K562 (cell line): ENCODE measurements around the gene CDS1. TPM values are rescaled to one million over a fixed set of nuclear protein-coding genes. Genes with fewer than 3 reads are reported as not detected.

Experiments used
- CHD2 ChIP-seq: IDR thresholded peaks from 2 replicates; pipeline ENCODE4 v1.6.1; 2011; ENCODE audit warnings: low read depth, low read length
- GATAD2B ChIP-seq: fragments of 450-650 bp; IDR thresholded peaks from 2 replicates; pipeline ENCODE4 v1.6.1; 2017; ENCODE audit warnings: mild to moderate bottlenecking, borderline replicate concordance
- HIVEP1 ChIP-seq: fragments of 250-450 bp; sonication (Bioruptor Pico); IDR thresholded peaks from 2 replicates; pipeline ENCODE4 v1.4.0; 2020; ENCODE audit warnings: mild to moderate bottlenecking
- JUND ChIP-seq, 2 experiments: IDR thresholded peaks; 2 replicates in 1 of 2; 3 replicates in 1 of 2; pipeline ENCODE4 v1.6.1; 2011; ENCODE audit warnings: borderline replicate concordance in 2 of 2, low read depth in 2 of 2, low read length in 2 of 2, improper control_type of control experiment in 1 of 2, missing biosample characterization in 1 of 2, missing genetic modification characterization in 1 of 2, missing genetic modification reagents in 1 of 2
- MEF2A ChIP-seq: IDR thresholded peaks from 2 replicates; pipeline ENCODE4 v1.6.1; 2011; ENCODE audit warnings: low read depth, mild to moderate bottlenecking, low read length, moderate library complexity; ENCODE audit not compliant: control insufficient read depth
- NFE2 ChIP-seq: IDR thresholded peaks from 2 replicates; pipeline ENCODE4 v1.6.1; 2014; ENCODE audit warnings: antibody characterized with exemption, low read depth
- RCOR1 ChIP-seq, 2 experiments: IDR thresholded peaks; 2 replicates each; pipeline ENCODE4 v1.6.1; 2012; ENCODE audit warnings: low read depth in 2 of 2, low read length in 2 of 2, borderline replicate concordance in 1 of 2, improper control_type of control experiment in 1 of 2
- SAFB ChIP-seq: fragments of 200-400 bp; formaldehyde crosslinking; IDR thresholded peaks from 2 replicates; pipeline ENCODE4 v1.6.1; 2017; ENCODE audit warnings: low read depth, low read length, borderline replicate concordance
- SIRT6 ChIP-seq: IDR thresholded peaks from one replicate; pipeline ENCODE4 v1.6.1; 2012; ENCODE audit warnings: low read depth, mild to moderate bottlenecking, control low read depth, inconsistent platforms, low read length, moderate library complexity
- U2AF1 ChIP-seq: fragments of 200-400 bp; formaldehyde crosslinking; optimal IDR thresholded peaks from 2 replicates; pipeline ENCODE3; 2017; ENCODE audit warnings: mild to moderate bottlenecking, low read depth, low read length, moderate library complexity
- ZC3H8 ChIP-seq: fragments of 450-650 bp; IDR thresholded peaks from 2 replicates; pipeline ENCODE4 v1.6.1; 2017
- ZNF316 ChIP-seq: fragments of 450-650 bp; IDR thresholded peaks from 2 replicates; pipeline ENCODE4 v1.6.1; 2016
- ZNF586 ChIP-seq: fragments of 450-650 bp; formaldehyde crosslinking; conservative IDR thresholded peaks from 2 replicates; pipeline ENCODE4 v1.4.0; 2020; ENCODE audit warnings: mild to moderate bottlenecking, moderate library complexity
- polyA plus RNA-seq, 8 experiments: library from polyadenylated mRNA; depleted of rRNA in 4 of 8; stranded (reverse) in 5 of 8; unstranded in 3 of 8; fragments of >200 nt; fragmentation: Nextera tagmentation in 2 of 8; fragmentation: Illumina TruSeq in 1 of 8; extraction: Ambion mirVana in 2 of 8; extraction: Trizol in 1 of 8; gene quantifications; 2 replicates each; pipeline versions ENCODE4 v1.2.1 to v1.2.3, GENCODE V29; 2011 to 2014; ENCODE audit warnings: inconsistent platforms in 1 of 8, missing spikeins in 1 of 8
- total RNA-seq, 7 experiments: library from RNA; depleted of rRNA in 6 of 7; stranded (reverse); fragments of >200 nt in 6 of 7; fragmentation: Illumina TruSeq in 2 of 7; extraction: Trizol in 2 of 7; gene quantifications; 2 replicates each; pipeline versions ENCODE4 v1.2.1 to v1.2.3, GENCODE V29; 2011 to 2021; ENCODE audit warnings: low replicate concordance in 1 of 7
- TF ChIP-seq, protein P1 (sequence below): fragments of 250-450 bp; sonication (Bioruptor Pico); IDR thresholded peaks from 2 replicates; pipeline ENCODE4 v1.5.0; 2021; ENCODE audit warnings: mild to moderate bottlenecking, borderline replicate concordance
- TF ChIP-seq, protein P2 (sequence below): fragments of 450-650 bp; formaldehyde crosslinking; IDR thresholded peaks from 2 replicates; pipeline ENCODE4 v1.4.0; 2022; ENCODE audit warnings: missing genetic modification characterization
- TF ChIP-seq, protein P3 (sequence below): fragments of 250-450 bp; sonication (Bioruptor Pico); IDR thresholded peaks from 2 replicates; pipeline ENCODE4 v1.8.0; 2022; ENCODE audit warnings: moderate library complexity, mild to moderate bottlenecking, inconsistent platforms

The CDS1 gene
- total and polyA plus RNA-seq, 9 of the 15 experiments (the other 6 are each of a cell fraction or from before 2014, with no cell fraction given), result 0.04 to 0.42 (median 0.15) TPM

DNA sequence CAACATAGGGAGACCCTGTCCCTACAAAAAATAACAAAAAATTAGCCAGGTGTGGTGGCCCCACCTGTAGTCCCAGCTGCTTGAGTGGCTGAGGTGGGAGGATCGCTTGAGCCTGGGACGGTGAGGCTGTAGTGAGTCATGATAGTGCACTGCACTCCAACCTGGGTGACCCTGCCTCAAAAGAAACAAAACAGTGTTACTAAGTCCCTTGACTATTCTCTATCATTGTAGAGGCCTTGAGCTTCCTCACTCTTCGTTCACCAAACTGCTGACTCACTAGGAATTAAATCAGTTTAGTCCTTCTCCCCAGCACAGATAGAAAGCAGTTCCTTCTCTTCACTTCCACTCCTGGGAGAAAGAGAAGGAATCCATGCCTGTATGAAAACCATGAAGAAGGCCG is 14.5 kb downstream of the CDS1 start (continued):
- TF ChIP-seq, protein P1, sequence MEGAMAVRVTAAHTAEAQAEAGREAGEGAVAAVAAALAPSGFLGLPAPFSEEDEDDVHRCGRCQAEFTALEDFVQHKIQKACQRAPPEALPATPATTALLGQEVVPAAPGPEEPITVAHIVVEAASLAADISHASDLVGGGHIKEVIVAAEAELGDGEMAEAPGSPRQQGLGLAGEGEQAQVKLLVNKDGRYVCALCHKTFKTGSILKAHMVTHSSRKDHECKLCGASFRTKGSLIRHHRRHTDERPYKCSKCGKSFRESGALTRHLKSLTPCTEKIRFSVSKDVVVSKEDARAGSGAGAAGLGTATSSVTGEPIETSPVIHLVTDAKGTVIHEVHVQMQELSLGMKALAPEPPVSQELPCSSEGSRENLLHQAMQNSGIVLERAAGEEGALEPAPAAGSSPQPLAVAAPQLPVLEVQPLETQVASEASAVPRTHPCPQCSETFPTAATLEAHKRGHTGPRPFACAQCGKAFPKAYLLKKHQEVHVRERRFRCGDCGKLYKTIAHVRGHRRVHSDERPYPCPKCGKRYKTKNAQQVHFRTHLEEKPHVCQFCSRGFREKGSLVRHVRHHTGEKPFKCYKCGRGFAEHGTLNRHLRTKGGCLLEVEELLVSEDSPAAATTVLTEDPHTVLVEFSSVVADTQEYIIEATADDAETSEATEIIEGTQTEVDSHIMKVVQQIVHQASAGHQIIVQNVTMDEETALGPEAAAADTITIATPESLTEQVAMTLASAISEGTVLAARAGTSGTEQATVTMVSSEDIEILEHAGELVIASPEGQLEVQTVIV (CRISPR knock-in tag), result no peak
- TF ChIP-seq, protein P2, sequence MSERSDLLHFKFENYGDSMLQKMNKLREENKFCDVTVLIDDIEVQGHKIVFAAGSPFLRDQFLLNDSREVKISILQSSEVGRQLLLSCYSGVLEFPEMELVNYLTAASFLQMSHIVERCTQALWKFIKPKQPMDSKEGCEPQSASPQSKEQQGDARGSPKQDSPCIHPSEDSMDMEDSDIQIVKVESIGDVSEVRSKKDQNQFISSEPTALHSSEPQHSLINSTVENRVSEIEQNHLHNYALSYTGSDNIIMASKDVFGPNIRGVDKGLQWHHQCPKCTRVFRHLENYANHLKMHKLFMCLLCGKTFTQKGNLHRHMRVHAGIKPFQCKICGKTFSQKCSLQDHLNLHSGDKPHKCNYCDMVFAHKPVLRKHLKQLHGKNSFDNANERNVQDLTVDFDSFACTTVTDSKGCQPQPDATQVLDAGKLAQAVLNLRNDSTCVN (CRISPR knock-in tag), result no peak
- TF ChIP-seq ZNF316 (peak; percentile 89), HIVEP1 (no peak), NFE2 (peak; percentile 83), RCOR1 (IDR thresholded peaks at IDR 0.05; ENCODE audit: borderline replicate concordance in 1 of 2, low read depth in 2 of 2, low read length in 2 of 2) (peak in 1 of 2 experiments; percentile 59; a peak in 1 of 4 replicates), ZNF586 (no peak), GATAD2B (no peak), ZC3H8 (no peak), CHD2 (no peak), MEF2A (no peak), SIRT6 (no peak), U2AF1 (no peak), JUND (IDR thresholded peaks at IDR 0.05; ENCODE audit: borderline replicate concordance, low read depth, low read length) (no peak), JUND (tag; IDR thresholded peaks at IDR 0.05; ENCODE audit: borderline replicate concordance, low read depth, low read length) (no peak), SAFB (no peak)
- TF ChIP-seq, protein P3, sequence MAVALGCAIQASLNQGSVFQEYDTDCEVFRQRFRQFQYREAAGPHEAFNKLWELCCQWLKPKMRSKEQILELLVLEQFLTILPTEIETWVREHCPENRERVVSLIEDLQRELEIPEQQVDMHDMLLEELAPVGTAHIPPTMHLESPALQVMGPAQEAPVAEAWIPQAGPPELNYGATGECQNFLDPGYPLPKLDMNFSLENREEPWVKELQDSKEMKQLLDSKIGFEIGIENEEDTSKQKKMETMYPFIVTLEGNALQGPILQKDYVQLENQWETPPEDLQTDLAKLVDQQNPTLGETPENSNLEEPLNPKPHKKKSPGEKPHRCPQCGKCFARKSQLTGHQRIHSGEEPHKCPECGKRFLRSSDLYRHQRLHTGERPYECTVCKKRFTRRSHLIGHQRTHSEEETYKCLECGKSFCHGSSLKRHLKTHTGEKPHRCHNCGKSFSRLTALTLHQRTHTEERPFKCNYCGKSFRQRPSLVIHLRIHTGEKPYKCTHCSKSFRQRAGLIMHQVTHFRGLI (CRISPR knock-in tag), result no peak
